ENCODE measurements around the gene LORICRIN. TPM values are rescaled to one million over a fixed set of nuclear protein-coding genes. Genes with fewer than 3 reads are reported as not detected.

Gene LORICRIN
- total RNA-seq, 4 donors from 2014 or later = 434 to 831 (median 725) TPM

GRCh38 chr1:153308540-153308939, 49.1 kb downstream of the LORICRIN start:
- DNase-seq (ENCODE audit: low spot score in 2 of 2) = peak in 1 of 2 donors; percentile 58
- H3K4me3 ChIP-seq (ENCODE audit: low read depth, poor library complexity, severe bottlenecking) = no peak overlapping the region
- TF ChIP-seq POLR2A (IDR thresholded peaks at IDR 0.05) = no peak
- no peak for TF ChIP-seq CTCF (IDR thresholded peaks at IDR 0.05)
- intact Hi-C loops (cut with DNase I; ENCODE audit: low total_unique reads) = no loop called here
- WGBS, 2 donors = 75 to 88% methylated on average over 2 of the region's 2 CpGs

GRCh38 chr1:153309441-153309840, 50.0 kb downstream of the LORICRIN start:
- no peak for TF ChIP-seq POLR2A (IDR thresholded peaks at IDR 0.05)
- no peak for TF ChIP-seq CTCF (IDR thresholded peaks at IDR 0.05)
- intact Hi-C loops (cut with DNase I; ENCODE audit: low total_unique reads) = no loop called here
- DNase-seq (ENCODE audit: low spot score in 2 of 2) = no peak
- WGBS, 2 donors = 80 to 82% methylated on average over 2 of the region's 2 CpGs
- no peak overlapping the region for H3K4me3 ChIP-seq (ENCODE audit: low read depth, poor library complexity, severe bottlenecking)

DNA sequence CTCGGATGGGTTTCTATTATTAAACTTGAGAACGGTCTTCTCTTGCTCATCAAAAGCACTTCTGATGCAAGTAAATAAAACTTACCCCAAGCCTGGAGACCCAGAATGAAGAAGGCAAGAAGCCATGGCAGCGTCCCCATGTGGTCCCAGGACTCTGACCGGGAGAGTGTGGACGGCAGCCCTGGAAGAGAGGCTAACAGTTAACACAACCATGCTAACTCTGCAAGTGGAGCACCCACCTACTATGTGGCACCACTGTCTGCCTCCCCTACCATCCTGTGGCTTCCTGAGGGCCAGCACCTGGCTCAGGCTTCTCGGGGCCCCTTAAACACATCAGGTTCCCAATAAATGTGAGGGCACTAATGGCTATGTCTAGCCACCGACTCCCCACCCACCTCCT, 51.0 kb downstream of the LORICRIN start:
- H3K4me3 ChIP-seq (ENCODE audit: low read depth, poor library complexity, severe bottlenecking) = no peak overlapping the region
- no peak for TF ChIP-seq POLR2A (IDR thresholded peaks at IDR 0.05)
- no peak for TF ChIP-seq CTCF (IDR thresholded peaks at IDR 0.05)
- 77 to 82% methylated on average over 7 of the region's 7 CpGs for WGBS, 2 donors
- no peak for DNase-seq (ENCODE audit: low spot score in 2 of 2)
- intact Hi-C loops (cut with DNase I; ENCODE audit: low total_unique reads) = no loop called here

Other genes with a start within 250 kb of the LORICRIN start
- 100 to 1,000 TPM in 2 of 4 donors, 10 to 100 TPM in 2; 42.6 to 213 (median 128) TPM for gene SPRR1B, start 228.5 kb upstream of the LORICRIN start, total RNA-seq
- gene SPRR2D, start 218.6 kb upstream of the LORICRIN start, total RNA-seq = 100 to 1,000 TPM in 1 of 4 donors, 10 to 100 TPM in 1, 1 to 10 TPM in 2; 1.1 to 148 (median 20.6) TPM
- gene SPRR2A, start 202.2 kb upstream of the LORICRIN start, total RNA-seq = under 1 TPM in 1 of 4 donors, not detected in 3; 0.71 TPM
- 10 to 100 TPM in 1 of 4 donors, 1 to 10 TPM in 1, not detected in 2; 1.7 to 13.6 TPM for gene SPRR2B, start 188.1 kb upstream of the LORICRIN start, total RNA-seq
- 100 to 1,000 TPM; 149 to 650 (median 233) TPM for gene SPRR2E, start 165.2 kb upstream of the LORICRIN start, total RNA-seq
- under 1 TPM in 1 of 4 donors, not detected in 3; 0.64 TPM for gene SPRR2F, start 146.2 kb upstream of the LORICRIN start, total RNA-seq
- gene SPRR2G, start 108.8 kb upstream of the LORICRIN start, total RNA-seq = 100 to 1,000 TPM in 2 of 4 donors, 10 to 100 TPM in 2; 58.1 to 175 (median 92.7) TPM
- not detected for gene LELP1, start 56.3 kb upstream of the LORICRIN start, total RNA-seq
- 10 to 100 TPM in 1 of 4 donors, 1 to 10 TPM in 1, under 1 TPM in 2; 0.34 to 46.0 (median 0.91) TPM for gene PRR9, start 42.1 kb upstream of the LORICRIN start, total RNA-seq
- gene PGLYRP3, start 53.3 kb downstream of the LORICRIN start, total RNA-seq = 10 to 100 TPM; 33.1 to 66.1 (median 60.3) TPM
- gene PGLYRP4, start 89.2 kb downstream of the LORICRIN start, total RNA-seq = 10 to 100 TPM; 10.2 to 36.1 (median 18.7) TPM
- 10 to 100 TPM; 21.6 to 53.2 (median 31.3) TPM for gene S100A9, start 98.2 kb downstream of the LORICRIN start, total RNA-seq
- gene S100A12, start 115.9 kb downstream of the LORICRIN start, total RNA-seq = 1 to 10 TPM in 1 of 4 donors, not detected in 3; 2.0 TPM
- 10 to 100 TPM in 1 of 4 donors, 1 to 10 TPM in 3; 1.3 to 14.3 (median 6.0) TPM for gene S100A8, start 131.4 kb downstream of the LORICRIN start, total RNA-seq
- gene S100A7A, start 156.8 kb downstream of the LORICRIN start, total RNA-seq = not detected
- gene S100A7, start 201.0 kb downstream of the LORICRIN start, total RNA-seq = 10 to 100 TPM; 12.2 to 46.8 (median 31.3) TPM